GM19240 (cell line): ENCODE data around the gene MFAP4.

Source experiments
- DNase-seq: peaks from one replicate; pipeline ENCODE4 v3.0.0; 2011; ENCODE audit warnings: low spot score; ENCODE audit not compliant: insufficient read length

MFAP4 gene

DNA sequence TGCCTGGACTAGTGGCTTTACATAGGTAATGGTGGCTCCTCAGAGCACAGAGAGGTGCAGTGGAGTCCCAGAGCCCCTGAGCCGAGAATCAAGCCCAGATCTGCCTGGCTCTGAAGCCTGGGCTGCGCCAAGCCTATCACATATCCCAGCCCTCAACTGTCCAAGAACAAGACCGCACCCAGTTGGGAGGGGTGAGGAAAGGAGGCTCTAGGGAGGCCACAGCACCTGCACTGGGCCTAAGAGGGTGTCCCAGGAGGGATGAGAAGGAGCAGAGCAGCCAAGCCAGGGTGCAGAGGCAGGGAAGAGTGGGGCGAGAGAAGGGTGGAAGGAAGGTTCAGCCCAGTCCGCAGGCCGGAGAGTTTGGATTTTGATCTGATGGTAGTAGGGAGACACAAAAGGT is 23.1 kb upstream of the MFAP4 start:
- DNase-seq: no peak

DNA sequence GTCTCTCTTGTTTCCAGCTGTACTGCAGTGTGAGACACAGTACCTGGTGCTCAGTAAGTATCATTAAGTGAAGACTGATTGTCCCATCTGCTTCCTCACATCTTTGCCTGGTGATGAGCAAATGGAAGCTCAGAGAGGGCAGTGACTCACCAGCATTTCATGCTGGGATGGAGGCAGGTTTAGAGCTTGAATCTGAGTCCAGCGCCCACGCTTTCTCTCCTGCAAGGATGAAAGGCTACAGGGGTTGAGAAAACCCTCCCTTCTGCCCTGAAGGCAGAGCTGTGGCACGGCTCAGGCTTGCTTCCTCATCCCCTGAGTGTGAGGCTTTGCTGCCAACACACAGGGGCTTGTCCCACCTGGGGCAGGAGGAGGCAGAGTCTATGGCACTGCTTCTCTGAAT is 22.5 kb upstream of the MFAP4 start:
- no peak for DNase-seq

DNA sequence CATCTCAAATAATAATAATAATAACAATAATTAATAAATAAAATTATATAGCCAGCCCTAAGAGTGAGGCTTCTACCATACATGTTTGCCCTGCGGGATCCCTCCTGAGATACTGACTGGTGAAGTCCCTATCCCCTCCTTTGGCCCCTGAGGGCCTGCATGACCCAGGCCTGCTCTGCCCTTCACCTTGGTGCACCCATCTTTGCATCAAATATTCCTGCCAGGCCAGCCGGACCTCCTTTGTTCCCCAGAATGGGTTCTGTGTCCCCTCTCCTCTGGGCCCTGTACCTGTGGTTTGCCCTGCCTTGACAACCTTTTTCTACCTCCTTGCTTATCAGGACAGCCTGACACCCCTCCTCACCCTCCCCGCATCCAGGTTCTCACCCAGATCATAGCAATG is 22.1 kb upstream of the MFAP4 start:
- no peak for DNase-seq

DNA sequence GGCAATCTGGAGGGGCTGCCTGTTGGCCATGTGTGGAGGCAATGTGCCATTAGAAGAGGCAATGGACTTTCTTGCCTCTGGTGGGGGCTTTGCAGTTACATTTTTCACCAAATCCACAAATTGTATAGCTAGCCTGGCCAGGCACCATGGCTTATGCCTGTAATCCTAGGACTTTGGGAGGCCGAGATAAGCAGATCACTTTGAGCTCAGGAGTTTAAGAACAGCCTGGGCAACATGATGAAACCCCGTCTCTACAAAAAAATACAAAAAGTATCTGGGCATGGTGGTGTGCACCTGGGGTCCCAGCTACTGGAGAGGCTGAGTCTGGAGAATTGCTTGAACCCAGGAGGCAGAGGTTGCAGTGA is 21.3 kb upstream of the MFAP4 start:
- no peak for DNase-seq

DNA sequence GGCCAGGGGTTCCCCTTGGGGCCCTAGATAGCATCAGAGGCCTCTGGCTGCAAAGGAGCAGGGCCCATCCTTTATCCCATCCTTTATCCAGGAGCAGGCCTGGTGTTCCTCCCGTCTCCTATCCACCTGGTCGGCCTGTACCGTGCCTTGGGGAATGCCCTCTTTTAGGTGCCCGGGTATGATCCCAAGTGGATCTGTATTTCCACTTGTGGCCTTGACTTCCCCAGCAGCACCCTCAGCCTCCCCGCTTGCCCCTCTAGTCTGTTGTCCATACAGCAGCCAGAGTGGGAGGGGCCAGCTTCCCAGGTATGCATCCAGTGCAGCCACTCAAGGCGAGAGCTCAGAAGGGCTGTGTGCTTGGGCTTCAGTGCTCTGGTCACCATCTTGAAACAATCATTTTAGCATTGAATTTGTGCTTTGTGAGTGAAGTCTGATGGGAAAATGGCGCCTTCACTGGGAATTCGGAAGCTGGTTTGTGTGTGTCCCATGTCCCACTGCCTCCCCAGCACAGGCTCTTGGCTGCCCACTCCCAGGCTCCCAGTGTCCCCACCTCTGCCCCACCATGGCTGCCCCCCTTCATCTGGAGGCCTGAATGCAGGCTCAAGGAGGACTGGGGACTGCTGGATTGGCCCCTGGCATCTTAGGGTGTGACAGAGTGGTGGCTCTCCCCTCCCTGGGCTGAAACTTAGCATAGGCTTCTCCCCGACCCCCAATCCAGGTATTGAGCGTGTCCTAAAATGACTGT is 20.8 kb upstream of the MFAP4 start:
- DNase-seq: no peak

DNA sequence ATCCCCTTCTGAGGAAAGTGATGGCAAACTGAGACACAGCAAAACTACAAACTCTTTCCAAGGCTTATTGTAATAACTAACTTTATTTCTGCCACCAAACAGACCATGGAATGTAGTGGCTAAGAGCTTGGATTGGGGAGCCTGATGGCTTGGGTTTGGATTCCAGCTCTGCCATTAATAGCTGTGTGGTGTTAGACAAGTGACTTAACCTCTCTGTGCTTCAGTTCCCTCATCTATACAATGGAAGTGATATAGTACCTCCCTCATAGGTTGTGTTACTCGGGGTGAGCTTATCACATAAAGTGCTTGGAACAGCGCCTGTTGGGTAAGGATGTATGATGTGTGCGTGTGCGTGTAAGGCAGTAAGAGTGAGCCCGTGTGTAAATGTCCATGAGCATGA is 18.1 kb upstream of the MFAP4 start:
- no peak for DNase-seq

DNA sequence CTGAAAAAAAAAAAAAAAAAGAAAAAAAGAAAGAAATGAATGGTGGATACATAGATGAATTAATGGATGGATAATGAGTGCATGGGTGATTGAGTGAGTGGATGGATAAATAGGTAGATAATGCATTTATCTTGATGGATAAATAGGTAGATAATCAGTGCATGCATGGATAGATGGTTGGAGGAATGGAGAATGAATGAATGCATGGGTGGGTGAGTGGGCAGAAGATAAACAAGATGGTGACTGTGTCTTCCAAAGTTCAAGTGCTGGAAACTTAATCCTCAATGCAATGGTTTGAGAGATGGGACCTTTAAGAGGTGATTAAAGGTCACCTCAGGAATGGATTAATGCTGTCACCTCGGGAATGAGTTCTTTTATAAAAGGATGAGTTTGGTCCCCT is 17.3 kb upstream of the MFAP4 start:
- no peak for DNase-seq

DNA sequence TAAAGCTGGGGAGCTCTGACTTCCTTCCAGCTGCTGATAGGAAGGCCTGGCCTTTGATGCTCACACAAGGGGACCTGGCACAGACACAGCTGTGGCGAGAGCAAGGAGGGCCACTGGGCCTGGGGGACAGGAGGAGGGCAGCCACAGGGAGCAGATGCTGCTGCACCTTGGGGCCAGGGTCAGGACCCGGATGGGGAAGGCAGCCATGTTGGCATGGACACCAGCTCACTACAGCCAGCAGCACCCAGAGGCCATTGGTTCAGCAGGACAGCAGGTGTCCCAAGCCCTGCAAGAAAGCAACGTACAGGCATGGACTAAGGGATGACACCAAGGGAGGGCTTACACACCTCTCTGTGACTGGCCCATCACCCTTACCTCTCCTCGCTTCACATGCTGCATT is 16.0 kb upstream of the MFAP4 start:
- DNase-seq: no peak

DNA sequence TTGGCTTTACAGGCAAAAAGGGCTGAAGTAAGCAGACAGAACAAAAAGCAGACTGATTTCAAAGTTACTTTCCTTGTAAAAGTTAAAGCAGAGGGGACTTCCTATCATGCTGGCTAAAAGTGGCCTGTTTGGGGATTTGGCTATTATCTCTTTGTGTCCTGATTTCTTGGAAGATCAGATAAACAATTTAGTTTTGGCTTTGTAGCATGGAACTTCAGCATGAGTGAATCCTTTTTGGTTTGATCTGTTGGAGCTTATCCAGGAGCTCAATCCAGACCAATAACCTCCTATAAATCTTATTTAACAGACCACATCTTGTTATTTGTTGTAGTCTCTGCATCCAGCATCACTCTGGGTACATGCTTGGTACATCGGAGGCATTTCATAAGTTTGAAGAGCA is 15.2 kb upstream of the MFAP4 start:
- no peak for DNase-seq

DNA sequence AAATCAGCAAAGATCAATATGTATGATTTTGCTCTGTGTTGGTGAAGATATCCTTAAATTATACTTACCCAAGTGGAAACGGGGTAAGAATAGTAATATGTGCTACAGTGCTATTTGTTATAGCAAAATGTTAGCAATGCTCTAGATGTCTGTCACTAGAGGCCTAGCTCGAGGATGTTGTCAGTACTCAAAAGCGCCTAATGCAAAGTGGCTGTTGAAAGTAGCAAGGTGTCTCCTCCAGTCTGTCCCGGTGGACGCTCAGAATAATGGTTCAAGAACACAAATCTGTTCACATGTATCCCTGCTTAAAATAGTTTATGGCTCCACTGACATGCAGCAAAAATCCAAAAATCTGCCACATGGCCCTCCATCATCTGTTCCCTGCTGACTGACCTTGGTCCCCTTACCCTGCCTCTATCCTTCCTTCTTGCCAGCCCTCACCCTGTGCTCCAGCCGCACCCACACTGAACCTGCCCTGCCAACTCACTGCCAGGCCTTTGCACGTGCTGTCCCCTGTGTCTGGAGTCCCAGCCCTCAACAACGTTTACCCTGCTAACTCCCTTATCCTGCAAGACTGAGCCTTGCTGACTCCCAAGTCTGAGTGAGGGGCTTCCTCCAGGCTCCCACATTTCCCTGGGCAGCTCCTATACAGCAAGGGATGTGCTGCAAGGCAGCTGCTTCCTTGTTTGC is 14.5 kb upstream of the MFAP4 start:
- no peak for DNase-seq

DNA sequence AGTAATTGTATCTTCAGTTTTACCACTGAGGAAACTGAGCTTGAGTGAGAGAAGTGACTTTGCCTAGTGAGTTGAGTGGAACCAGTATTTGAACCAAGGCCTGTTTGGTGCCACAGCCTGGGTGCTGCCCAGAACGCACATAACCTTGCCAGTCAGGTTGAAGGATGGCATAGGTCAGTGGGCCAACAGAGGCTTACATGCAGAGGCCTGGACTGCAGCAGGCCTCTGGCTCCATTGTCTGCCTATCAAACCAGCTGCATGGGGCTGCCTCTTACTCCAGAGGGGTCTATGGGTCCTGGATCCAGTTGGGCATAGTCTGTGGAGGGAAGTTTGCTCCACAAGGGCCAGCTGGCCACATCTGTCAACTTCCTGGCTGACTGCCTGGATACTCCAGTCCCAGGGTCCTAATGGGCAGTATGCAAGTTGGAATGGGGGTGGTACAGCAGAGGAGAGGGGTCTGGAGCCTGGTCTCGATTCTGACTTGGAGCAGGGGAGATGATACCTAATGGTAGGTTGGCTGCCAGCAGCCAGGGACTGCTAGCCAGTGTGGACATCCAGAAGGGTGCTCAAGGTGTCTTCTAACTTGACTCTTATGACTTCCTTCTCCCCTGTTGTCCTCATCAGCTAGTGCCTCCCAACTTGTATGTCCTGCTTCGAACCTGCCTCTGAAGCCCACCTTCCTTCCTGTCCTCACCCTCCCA is 12.9 kb upstream of the MFAP4 start:
- DNase-seq: no peak

DNA sequence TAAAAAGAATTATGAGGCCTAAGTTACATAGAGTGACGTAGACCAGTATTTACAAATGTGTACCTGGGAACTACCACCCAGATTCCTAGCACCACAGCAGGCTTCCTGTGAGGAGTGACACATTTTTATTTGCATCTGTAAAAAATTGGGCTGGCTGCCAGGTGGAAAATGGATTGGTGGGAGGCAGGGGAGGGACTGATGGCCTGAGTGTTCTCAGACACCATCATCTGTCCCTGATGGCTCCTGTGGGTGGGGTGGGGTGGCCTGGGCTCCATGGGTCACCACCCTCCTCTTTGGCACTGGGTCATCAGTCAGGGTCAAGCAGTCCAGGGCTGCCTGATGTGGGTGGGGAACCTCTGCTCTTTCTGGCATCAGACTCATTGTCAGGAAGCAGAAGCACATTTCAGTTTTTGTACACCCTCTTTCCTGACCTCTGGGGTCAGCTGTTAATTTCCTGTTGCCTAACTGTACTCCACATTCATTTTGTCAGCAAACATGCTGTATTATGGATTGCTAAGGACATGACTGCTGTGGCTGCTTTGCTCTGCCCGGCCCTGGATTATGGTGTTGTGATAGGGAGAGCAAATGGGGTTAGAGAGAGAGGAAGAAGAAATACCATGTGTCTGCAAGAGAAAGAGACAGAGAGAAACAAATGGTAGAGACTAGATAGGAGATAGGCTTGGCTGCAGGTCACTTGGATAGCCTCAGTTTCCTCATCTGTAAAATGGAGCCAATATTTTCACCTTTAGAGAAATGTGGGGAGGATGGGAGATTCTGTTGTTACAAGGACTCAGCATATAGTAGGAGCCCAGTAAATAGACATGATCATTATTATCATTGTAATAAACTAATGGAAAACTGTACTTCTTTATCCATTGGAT is 11.6 kb upstream of the MFAP4 start:
- DNase-seq: no peak

DNA sequence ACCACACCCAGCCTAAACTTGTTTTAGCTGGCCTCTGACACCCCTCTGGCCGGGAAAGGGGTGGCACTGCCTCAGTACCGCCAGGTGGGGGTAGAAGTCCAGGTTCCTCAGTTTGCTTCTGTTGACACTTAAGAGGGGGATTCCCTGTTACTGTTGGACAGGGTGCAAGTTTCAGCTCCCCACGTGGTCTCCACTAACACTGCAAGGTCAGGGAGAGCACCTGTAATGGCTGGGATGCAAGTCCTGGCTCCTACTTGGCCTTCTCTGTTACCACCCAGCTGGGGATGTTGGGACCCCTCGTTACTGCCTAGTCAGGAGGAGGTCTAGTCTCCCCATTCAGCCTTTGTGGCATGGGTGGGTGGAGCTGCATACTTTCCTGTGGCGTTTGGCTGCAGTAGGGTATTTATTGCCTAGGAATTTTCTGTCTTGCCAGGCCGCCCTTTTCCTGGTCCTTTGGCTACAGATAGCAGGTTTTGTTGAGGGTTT is 10.6 kb upstream of the MFAP4 start:
- no peak for DNase-seq

DNA sequence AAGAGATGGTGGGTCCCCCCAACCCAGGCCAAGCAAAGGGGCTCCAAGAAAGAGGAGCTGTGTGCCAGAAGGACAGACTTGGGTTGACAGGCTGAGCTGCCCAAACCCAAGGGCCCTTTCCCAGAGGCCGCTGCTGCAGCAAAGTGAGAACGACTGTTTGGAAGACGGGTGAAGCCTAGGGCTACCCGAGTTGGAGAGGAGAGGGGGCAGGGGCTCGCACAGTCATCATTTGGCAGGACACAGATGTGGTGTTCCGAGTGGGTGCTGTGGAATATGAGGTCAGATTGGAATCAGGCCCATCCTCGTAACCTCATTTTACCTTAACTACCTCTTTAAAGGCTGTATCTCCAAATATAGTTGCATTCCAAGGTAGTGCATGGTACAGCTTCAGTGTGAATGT is 5.3 kb upstream of the MFAP4 start:
- no peak for DNase-seq

DNA sequence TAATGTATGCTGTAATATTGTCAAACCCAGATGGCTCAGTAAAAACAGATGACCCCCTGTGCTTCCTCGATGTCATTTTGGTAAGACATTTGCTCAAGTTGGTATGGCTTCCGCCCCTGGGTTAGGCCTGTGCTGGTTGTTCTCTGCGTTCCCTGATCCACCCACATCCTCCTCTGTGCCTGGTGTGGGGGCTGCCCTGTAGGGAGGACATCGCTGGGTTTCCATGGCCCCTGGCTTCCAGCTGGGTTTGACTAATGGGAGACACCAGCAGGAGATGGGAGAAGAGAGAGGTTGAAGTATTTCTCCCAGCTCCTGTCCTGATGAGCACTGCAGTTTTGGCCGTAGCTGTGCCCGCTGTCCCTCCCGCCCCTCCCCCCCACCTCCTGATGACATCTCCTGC is 4.4 kb upstream of the MFAP4 start:
- no peak for DNase-seq

DNA sequence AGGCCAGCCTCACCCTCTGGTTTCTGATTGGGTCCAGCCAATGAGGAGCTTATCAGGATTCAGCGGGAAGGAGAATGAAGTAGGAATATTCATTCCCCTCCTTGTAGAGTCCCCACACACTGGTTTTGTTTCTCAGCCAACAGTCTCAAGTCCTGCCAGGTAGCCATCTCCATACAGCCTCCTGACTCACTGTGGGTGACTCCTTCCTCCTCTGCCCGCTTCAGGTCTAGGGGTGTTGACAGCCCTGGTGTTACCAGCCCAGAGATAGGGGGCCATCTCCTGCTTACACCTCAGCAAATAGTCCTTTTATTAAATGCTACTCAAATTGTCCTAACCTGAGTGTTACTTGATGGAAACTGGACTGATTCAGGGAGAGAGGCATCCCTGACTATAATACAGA is 4.0 kb upstream of the MFAP4 start:
- no peak for DNase-seq

DNA sequence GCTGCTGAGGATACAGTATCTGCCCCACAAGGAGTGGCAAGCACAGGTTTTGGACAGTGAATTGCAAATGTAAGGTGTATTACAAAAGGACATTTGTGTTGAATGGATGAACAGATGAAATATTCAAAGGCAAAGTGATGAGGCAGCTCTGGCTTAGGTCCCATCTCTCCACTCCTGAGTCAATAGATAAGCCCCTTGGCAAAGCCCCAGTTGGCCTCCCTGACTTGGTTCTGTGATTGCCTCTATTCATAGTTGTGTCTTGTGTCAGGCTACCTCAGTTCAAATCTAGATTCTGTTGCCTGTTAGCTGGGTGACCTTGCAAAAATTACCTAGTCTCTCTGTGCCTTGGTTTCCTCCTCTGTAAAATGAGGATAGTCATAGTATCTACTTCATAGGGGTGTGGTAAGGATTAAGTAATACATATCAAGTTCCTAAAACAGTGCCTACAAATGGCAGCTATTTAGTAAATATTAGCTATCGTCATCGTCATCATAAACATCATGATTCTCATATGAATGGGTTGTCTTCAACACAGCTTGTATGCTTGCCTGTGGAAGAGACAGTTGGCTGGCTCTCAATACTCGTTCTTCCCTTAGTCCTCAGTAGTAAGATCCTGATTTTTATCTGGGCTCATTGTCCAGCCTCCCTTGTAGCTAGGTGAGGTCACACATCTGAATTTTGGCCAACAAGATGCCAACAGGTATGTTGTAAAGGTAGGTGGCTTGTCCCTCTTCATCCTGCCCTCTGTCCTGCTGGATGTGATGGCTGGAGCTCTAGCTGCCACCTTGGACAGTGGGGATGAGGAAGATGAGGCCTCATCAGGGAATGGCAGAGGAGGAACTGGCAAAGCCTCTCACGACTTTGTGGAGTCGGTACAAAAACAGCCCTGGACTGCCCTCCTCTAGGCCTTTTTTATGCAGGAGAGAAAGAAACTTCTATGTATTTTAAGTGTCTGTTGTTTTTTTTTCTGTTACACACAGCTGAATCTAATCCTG is 2.1 kb upstream of the MFAP4 start:
- DNase-seq: no peak

DNA sequence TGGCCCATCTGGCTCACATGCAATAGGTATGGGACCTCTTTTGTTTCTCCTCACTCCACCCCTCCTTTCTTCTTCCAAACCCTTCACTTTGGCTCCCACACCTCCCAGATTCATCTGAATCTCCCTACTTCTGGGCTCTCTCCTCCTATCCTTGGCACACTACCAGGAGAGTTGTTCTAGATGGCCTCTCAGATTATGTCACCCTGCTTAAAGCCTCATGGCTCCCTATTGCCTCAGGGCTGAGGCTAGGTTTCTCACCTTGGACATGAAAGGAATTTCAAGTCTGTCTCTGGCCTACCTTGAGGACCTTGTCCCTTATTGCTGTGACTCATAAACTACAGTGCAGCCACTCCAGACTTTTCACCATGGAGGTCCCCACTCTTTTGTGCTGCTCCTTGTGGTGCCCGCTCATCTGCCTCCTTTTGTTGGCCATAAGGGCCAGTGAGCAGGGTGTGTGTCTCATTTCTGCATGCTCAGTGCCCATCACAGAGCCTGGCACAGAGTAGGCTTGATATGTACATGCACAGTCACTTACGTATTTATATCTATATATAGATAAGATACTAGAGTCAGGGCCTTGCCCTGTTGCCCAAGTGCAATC is 1.0 kb upstream of the MFAP4 start:
- DNase-seq: no peak

DNA sequence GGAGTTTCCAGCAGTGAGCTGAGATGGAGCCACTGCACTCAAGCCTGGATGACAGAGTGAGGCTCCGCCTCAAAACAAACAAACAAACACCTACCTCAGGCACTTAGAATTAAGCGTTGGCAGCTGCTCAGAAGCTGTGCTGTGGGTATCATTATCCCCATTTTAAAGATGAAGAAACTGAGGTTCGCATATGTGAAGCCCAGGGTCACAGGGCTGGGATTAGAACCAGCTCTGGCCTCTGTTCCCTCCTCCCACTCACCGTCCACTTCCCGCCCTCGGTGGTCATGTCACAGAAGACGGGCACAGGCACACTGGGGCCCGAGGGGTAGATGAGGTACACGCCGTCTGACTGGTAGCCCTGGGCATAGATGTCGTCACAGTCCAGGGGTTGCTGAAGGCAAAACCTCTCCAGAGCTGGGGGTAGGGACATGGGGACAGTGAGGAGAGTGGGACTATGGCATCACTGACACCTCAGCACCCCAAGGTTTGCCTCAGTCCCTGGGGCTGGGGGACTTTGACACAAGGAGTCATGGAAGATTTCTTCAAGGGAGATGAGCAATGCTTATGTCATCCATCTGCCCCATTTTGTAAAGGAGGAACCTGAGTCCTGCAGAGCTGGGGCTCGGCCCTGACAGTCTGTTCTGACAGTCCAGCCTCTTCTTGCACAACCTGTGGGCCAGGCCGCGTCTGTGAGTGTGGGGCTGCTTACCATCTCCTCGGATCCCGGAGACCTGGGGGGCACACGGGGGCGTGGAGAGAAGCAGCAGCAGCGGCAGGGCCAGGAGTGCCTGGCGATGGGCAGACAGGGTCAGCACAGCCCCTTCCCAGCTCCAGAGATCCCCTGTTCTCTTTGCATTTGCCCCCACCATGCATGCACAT is 700 bp downstream of the MFAP4 start:
- no peak for DNase-seq
